RWPE2 (cell line): Measurements from ENCODE around the gene LMO3.

Experiments used
- ATAC-seq: fragments of 200-7000 bp; cut with Tn5 transposase; 3 replicates; pipeline ENCODE4 v1.9.1; 2021; ENCODE audit warnings: low read depth
- DNase-seq: peaks from one replicate; pipeline ENCODE4 v3.0.0-alpha.2; 2020; ENCODE audit warnings: low spot score
- H3K27ac ChIP-seq: fragments of 450-650 bp; 2 replicates; pipeline ENCODE4 v1.5.1; 2017; ENCODE audit warnings: mild to moderate bottlenecking; ENCODE audit not compliant: poor library complexity, severe bottlenecking
- H3K27me3 ChIP-seq: fragments of 250-450 bp; sonication (Bioruptor Pico); 2 replicates; pipeline ENCODE4 v1.5.1; 2021; ENCODE audit warnings: mild to moderate bottlenecking, moderate library complexity; ENCODE audit not compliant: insufficient read depth, poor library complexity, severe bottlenecking
- H3K36me3 ChIP-seq: fragments of 250-450 bp; sonication (Bioruptor Pico); 2 replicates; pipeline ENCODE4 v1.5.1; 2020; ENCODE audit warnings: low read depth, mild to moderate bottlenecking, moderate library complexity
- H3K4me1 ChIP-seq: fragments of 250-450 bp; sonication (Bioruptor Pico); 2 replicates; pipeline ENCODE4 v1.5.1; 2021; ENCODE audit warnings: mild to moderate bottlenecking, moderate library complexity; ENCODE audit not compliant: insufficient read depth, poor library complexity, severe bottlenecking
- H3K4me3 ChIP-seq: fragments of 250-450 bp; sonication (Bioruptor Pico); 2 replicates; pipeline ENCODE4 v1.5.1; 2021; ENCODE audit warnings: mild to moderate bottlenecking, moderate library complexity; ENCODE audit not compliant: severe bottlenecking
- H3K9me3 ChIP-seq: fragments of 250-450 bp; sonication (Bioruptor Pico); 2 replicates; pipeline ENCODE4 v1.5.1; 2021; ENCODE audit warnings: mild to moderate bottlenecking, moderate library complexity; ENCODE audit not compliant: severe bottlenecking
- CTCF ChIP-seq: fragments of 450-650 bp; IDR thresholded peaks from one replicate; pipeline ENCODE4 v1.5.1; 2017; ENCODE audit warnings: mild to moderate bottlenecking, moderate library complexity; ENCODE audit not compliant: poor library complexity, severe bottlenecking

Gene LMO3

GRCh38 chr12:16593546-16593945 is 12.4 kb downstream of the LMO3 start:
- H3K27ac ChIP-seq: no peak overlapping the region
- TF ChIP-seq CTCF: no peak
- H3K27me3 ChIP-seq: no peaks in the 10 kb centered on the region
- H3K9me3 ChIP-seq: no peaks in the 10 kb centered on the region
- no peaks in the 10 kb centered on the region for H3K4me1 ChIP-seq
- H3K36me3 ChIP-seq: no peaks in the 10 kb centered on the region
- ATAC-seq (no peak), DNase-seq (no peak)
- H3K4me3 ChIP-seq: no peak overlapping the region

GRCh38 chr12:16590645-16591044 is 15.3 kb downstream of the LMO3 start:
- Histone ChIP-seq H3K4me3 (no peak overlapping the region), H3K4me1 (no peaks in the 10 kb centered on the region), H3K27me3 (no peaks in the 10 kb centered on the region), H3K9me3 (no peaks in the 10 kb centered on the region), H3K36me3 (no peaks in the 10 kb centered on the region), H3K27ac (no peak overlapping the region)
- TF ChIP-seq CTCF: no peak
- no peak for ATAC-seq
- DNase-seq: no peak

- ATAC-seq (no peak), DNase-seq (no peak)
- Histone ChIP-seq H3K4me1 (peaks cover 6% of the 10 kb centered on the region), H3K4me3 (no peak overlapping the region), H3K36me3 (no peaks in the 10 kb centered on the region), H3K27ac (no peak overlapping the region), H3K9me3 (no peaks in the 10 kb centered on the region), H3K27me3 (no peaks in the 10 kb centered on the region)
- TF ChIP-seq CTCF: no peak
These were observed 17.1 kb downstream of the LMO3 start for GRCh38 chr12:16588812-16589211.

- ATAC-seq (no peak), DNase-seq (no peak)
- Histone ChIP-seq H3K4me3 (no peak overlapping the region), H3K27me3 (no peaks in the 10 kb centered on the region), H3K36me3 (no peaks in the 10 kb centered on the region), H3K9me3 (no peaks in the 10 kb centered on the region), H3K27ac (no peak overlapping the region), H3K4me1 (peaks cover 11% of the 10 kb centered on the region)
- TF ChIP-seq CTCF: no peak
These were observed 18.4 kb downstream of the LMO3 start for GRCh38 chr12:16587514-16587913.

GRCh38 chr12:16587110-16587453 is 18.9 kb downstream of the LMO3 start:
- Histone ChIP-seq H3K27ac (no peak overlapping the region), H3K4me3 (no peak overlapping the region), H3K9me3 (no peaks in the 10 kb centered on the region), H3K27me3 (no peaks in the 10 kb centered on the region), H3K4me1 (peaks cover 11% of the 10 kb centered on the region), H3K36me3 (no peaks in the 10 kb centered on the region)
- DNase-seq: no peak
- no peak for TF ChIP-seq CTCF
- no peak for ATAC-seq
